PC-3 (cell line): Measurements from ENCODE around the gene EME2.

ENCODE experiments used
- CTCF ChIP-seq: fragments of 300-600 bp; sonication (generic); conservative IDR thresholded peaks from 2 replicates; pipeline ENCODE4 v1.5.1; 2017; ENCODE audit warnings: antibody characterized with exemption, low read depth, mild to moderate bottlenecking, low read length
- EZH2 ChIP-seq: fragments of 300-600 bp; sonication (generic); IDR thresholded peaks from one replicate; pipeline ENCODE4 v1.6.1; 2017; ENCODE audit warnings: antibody characterized with exemption, mild to moderate bottlenecking, low read length; ENCODE audit not compliant: unreplicated experiment

GRCh38 chr16:1745900-1746692, 26.5 kb upstream of the EME2 start:
- TF ChIP-seq CTCF (no peak), EZH2 (no peak)
